ENCODE data around the gene C9orf85. TPM values are rescaled to one million over a fixed set of nuclear protein-coding genes. Genes with fewer than 3 reads are reported as not detected.

Gene C9orf85
- total and polyA plus RNA-seq, 2 of the 8 experiments (the other 6 are each of a cell fraction or from before 2014, with no cell fraction given) = 6.3 to 14.5 TPM

GRCh38 chr9:71928806-71929205 is 17.4 kb downstream of the C9orf85 start:
- no peak overlapping the region for H2BK15ac ChIP-seq (ENCODE audit: low read length)
- H4K20me1 ChIP-seq (replicated peaks in 1 of 2; ENCODE audit: control insufficient read depth in 1 of 2, insufficient read depth in 2 of 2, low read length in 2 of 2) = no peaks in the 10 kb centered on the region
- H3K79me1 ChIP-seq (ENCODE audit: low read depth, low read length) = no peaks in the 10 kb centered on the region; the same call in 1 of the 2 replicates
- H4K8ac ChIP-seq (ENCODE audit: extremely low read depth, insufficient read depth, low read length) = no peak overlapping the region
- no peak overlapping the region for H3K56ac ChIP-seq (replicated peaks; ENCODE audit: insufficient read length, low read depth, low read length)
- H4K5ac ChIP-seq (ENCODE audit: insufficient read length, low read depth, low read length) = no peak overlapping the region
- H3K27ac ChIP-seq (ENCODE audit: low read depth, low read length) = no peak overlapping the region
- H2BK120ac ChIP-seq (replicated peaks; ENCODE audit: low read depth, low read length) = no peak overlapping the region
- H2AFZ ChIP-seq (ENCODE audit: low read length) = no peak overlapping the region
- H3K23me2 ChIP-seq (ENCODE audit: low read depth, low read length) = no peaks in the 10 kb centered on the region
- no peak overlapping the region for H2AK5ac ChIP-seq (ENCODE audit: low read depth, low read length)
- no peak overlapping the region for H3K14ac ChIP-seq (ENCODE audit: insufficient read length)
- H3K4me1 ChIP-seq (replicated peaks in 1 of 4; ENCODE audit: control insufficient read depth in 3 of 4, insufficient read depth in 4 of 4, low read length in 3 of 4) = peaks cover 0 to 11% (median 3%) of the 10 kb centered on the region in 4 experiments; a peak in 3 of 7 replicates
- no peak overlapping the region for H3K23ac ChIP-seq (ENCODE audit: insufficient read length)
- H2BK12ac ChIP-seq (ENCODE audit: low read depth, low read length) = no peak overlapping the region
- no peak overlapping the region for H3K18ac ChIP-seq (ENCODE audit: extremely low read depth, low read length)
- WGBS, 2 experiments (ENCODE audit: extremely low coverage in 1 of 2, insufficient coverage in 1 of 2, insufficient read length in 1 of 2, insufficient replicate concordance in 2 of 2, low coverage in 1 of 2, low lambda C conversion rate in 2 of 2, missing lambda C conversion rate in 1 of 2) = 78% methylated on average over 2 of the region's 2 CpGs; no CpG with 5 or more reads in 1 of the 2 experiments
- H3K4me2 ChIP-seq (ENCODE audit: insufficient read depth in 1 of 2, low read depth in 2 of 2, low read length in 2 of 2) = no peak overlapping the region
- DNase-seq (ENCODE audit: low read depth in 1 of 2, low spot score in 2 of 2) = no peak
- H3K79me2 ChIP-seq (ENCODE audit: control insufficient read depth in 1 of 2, insufficient read depth in 2 of 2, low read length in 2 of 2) = peaks cover 0 to 69% of the 10 kb centered on the region in 2 experiments; a peak in 2 of 4 replicates
- H4K91ac ChIP-seq (replicated peaks; ENCODE audit: insufficient read length, low read length) = no peak overlapping the region
- ChIA-PET POLR2A (ENCODE audit: partially characterized antibody) (interaction anchor here (4.0 kb wide), 1 partner anchor 18 kb away, joined by 25 read pairs; the partner anchor contains the start of genes ABHD17B and C9orf85), CTCF (ENCODE audit: partially characterized antibody) (interaction anchor here (1.0 kb wide), 2 partner anchors 8 to 20 kb away, joined by 3 read pairs; no protein-coding TSS in a partner anchor)
- no peaks in the 10 kb centered on the region for H3K27me3 ChIP-seq (replicated peaks in 1 of 4; ENCODE audit: control insufficient read depth in 3 of 4, extremely low read depth in 1 of 4, insufficient read depth in 3 of 4, low read length in 3 of 4)
- no peak overlapping the region for H2BK5ac ChIP-seq (ENCODE audit: low read depth, low read length)
- no peak overlapping the region for H3K4ac ChIP-seq (replicated peaks; ENCODE audit: insufficient read length, low read depth, low read length)
- H2BK20ac ChIP-seq (ENCODE audit: low read length) = no peak overlapping the region
- no peak overlapping the region for H3K9ac ChIP-seq (replicated peaks in 1 of 4; ENCODE audit: extremely low read depth in 1 of 4, low read depth in 3 of 4, low read length in 3 of 4)
- FAIRE-seq = no peak
- no peaks in the 10 kb centered on the region for H3K9me3 ChIP-seq (ENCODE audit: insufficient read depth in 2 of 2, low read depth in 1 of 2, low read length in 1 of 2)
- H3K36me3 ChIP-seq (ENCODE audit: control insufficient read depth in 2 of 4, insufficient read depth in 4 of 4, low read length in 3 of 4) = no peaks in the 10 kb centered on the region
- H3K4me3 ChIP-seq (ENCODE audit: extremely low read depth in 1 of 4, insufficient read depth in 2 of 4, low read depth in 3 of 4, low read length in 4 of 4) = no peak overlapping the region
- TF ChIP-seq KDM1A (IDR thresholded peaks at IDR 0.05; ENCODE audit: borderline replicate concordance, low read length) (no peak), CHD2 (IDR thresholded peaks at IDR 0.05; ENCODE audit: low read length) (no peak), RNF2 (IDR thresholded peaks at IDR 0.05; ENCODE audit: borderline replicate concordance, low read depth, low read length, missing control alignments, poor library complexity, severe bottlenecking) (no peak), YY1 (IDR thresholded peaks at IDR 0.05; ENCODE audit: low read depth, low read length) (no peak), ASH2L (IDR thresholded peaks at IDR 0.05; ENCODE audit: low read length) (no peak), SRF (IDR thresholded peaks at IDR 0.05; ENCODE audit: low read depth, low read length) (no peak), POU5F1 (IDR thresholded peaks at IDR 0.05; ENCODE audit: low read depth, low read length) (no peak), SP4 (IDR thresholded peaks at IDR 0.05; ENCODE audit: low read length) (no peak), RFX5 (IDR thresholded peaks at IDR 0.05; ENCODE audit: borderline replicate concordance, low read depth, low read length) (no peak), KDM4A (IDR thresholded peaks at IDR 0.05; ENCODE audit: low read depth, low read length, severe bottlenecking) (no peak), CHD1 (IDR thresholded peaks at IDR 0.05; ENCODE audit: low read depth, low read length) (no peak), NRF1 (IDR thresholded peaks at IDR 0.05; ENCODE audit: low read depth, low read length) (no peak), MAX (IDR thresholded peaks at IDR 0.05) (no peak), POLR2A (IDR thresholded peaks at IDR 0.05; ENCODE audit: control extremely low read depth in 1 of 2, low read depth in 2 of 2, low read length in 2 of 2) (no peak), ZNF274 (IDR thresholded peaks at IDR 0.05; ENCODE audit: borderline replicate concordance, extremely low read depth, low read length) (no peak)
